Activated naive CD8-positive, alpha-beta T cell treated with anti-CD3 and anti-CD28 coated beads, Interleukin-2, amount 10 ng/mL, durations not matched to agents 7 days and 5 days (primary cell): Measurements from ENCODE around the gene AKAP8. TPM values are rescaled to one million over a fixed set of nuclear protein-coding genes. Genes with fewer than 3 reads are reported as not detected.
"Not testable (repeated sequence)": the region's sequence is repeated elsewhere in the genome, so short reads cannot be mapped to it uniquely, and the experiment has no call there.

Source experiments
- ATAC-seq: fragments of 150-1000 bp; cut with Tn5 transposase; one replicate; pipeline ENCODE4 v1.10.0; 2021; ENCODE audit warnings: low read depth, moderate library complexity
- POLR2A ChIA-PET: fragments of 350-600 bp; sonication (Branson Sonifier 250); formaldehyde crosslinking; loops from one replicate; lab custom pipeline; 2021; ENCODE audit warnings: antibody characterized with exemption; lab: Charles Lee
- DNase-seq: peaks from one replicate; pipeline ENCODE4 v3.0.0; 2021
- H3K27ac Mint-ChIP-seq: one replicate; pipeline ENCODE4 v1.8.0; 2022; ENCODE audit warnings: mild to moderate bottlenecking, mixed read lengths
- H3K27me3 Mint-ChIP-seq: one replicate; pipeline ENCODE4 v1.8.0; 2022; ENCODE audit warnings: mild to moderate bottlenecking, moderate library complexity, mixed read lengths
- H3K36me3 Mint-ChIP-seq: one replicate; pipeline ENCODE4 v1.8.0; 2021; ENCODE audit warnings: mild to moderate bottlenecking, mixed read lengths
- H3K4me1 Mint-ChIP-seq: one replicate; pipeline ENCODE4 v1.8.0; 2021; ENCODE audit warnings: mixed read lengths
- H3K4me3 Mint-ChIP-seq: one replicate; pipeline ENCODE4 v1.8.0; 2022; ENCODE audit warnings: mild to moderate bottlenecking, moderate library complexity, mixed read lengths
- H3K9me3 Mint-ChIP-seq: one replicate; pipeline ENCODE4 v1.8.0; 2021; ENCODE audit warnings: mixed read lengths
- total RNA-seq, 2 experiments: library from RNA; stranded (reverse); gene quantifications; one replicate each; pipeline ENCODE4 v1.2.3, GENCODE V29; 2021

AKAP8 gene
- total RNA-seq, 2 experiments from 2014 or later: 57.4 to 59.1 TPM

DNA sequence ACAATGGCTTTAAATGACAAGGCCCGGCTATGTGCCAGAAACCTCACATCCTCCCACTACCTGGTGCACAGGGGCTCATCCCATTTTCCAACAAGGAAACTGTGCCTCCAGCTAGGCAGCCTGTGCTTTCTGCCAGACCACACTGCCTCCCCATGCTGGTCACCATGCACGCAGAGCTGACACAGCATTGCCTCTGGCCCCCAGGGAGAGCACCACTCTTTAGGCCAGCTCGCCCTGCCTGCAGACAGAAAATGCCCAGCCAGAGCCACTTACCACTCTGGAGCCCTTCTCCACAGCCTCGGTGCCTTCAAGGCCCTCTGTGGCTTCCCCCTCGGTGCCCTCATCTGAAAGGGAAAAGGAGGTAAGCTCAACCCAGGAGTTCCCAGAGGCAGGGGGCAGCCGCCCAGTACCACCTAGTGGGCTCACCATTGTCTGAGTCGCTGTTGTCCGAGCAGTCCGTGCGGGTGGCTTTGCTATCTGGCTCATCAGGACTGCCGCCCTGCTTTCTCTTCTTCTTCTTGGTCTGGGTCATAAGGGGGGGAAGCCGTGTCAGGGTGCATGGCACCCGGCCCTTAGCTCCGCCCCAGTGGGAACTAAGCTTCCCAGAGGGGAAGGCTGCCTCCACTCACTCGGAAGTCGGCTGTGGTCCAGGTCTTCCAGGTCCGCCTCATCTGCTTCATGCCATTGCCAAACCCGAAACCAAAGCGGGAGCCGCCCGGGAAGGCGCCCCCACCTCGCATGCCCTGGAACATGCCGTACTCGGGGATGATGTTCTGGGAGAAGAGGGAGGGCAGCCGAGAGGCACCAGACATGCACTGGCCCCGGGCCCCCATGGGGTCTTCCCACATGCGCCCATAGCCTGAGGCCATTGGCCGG is 21.2 kb upstream of the AKAP8 start:
- Mint-ChIP-seq H3K9me3 (no peaks in the 10 kb centered on the region), H3K4me3 (no peak overlapping the region), H3K36me3 (peaks cover 15% of the 10 kb centered on the region), H3K4me1 (peaks cover 7% of the 10 kb centered on the region), H3K27ac (no peak overlapping the region), H3K27me3 (no peaks in the 10 kb centered on the region)
- no peak for DNase-seq
- POLR2A ChIA-PET: no interaction called here
- no peak for ATAC-seq

DNA sequence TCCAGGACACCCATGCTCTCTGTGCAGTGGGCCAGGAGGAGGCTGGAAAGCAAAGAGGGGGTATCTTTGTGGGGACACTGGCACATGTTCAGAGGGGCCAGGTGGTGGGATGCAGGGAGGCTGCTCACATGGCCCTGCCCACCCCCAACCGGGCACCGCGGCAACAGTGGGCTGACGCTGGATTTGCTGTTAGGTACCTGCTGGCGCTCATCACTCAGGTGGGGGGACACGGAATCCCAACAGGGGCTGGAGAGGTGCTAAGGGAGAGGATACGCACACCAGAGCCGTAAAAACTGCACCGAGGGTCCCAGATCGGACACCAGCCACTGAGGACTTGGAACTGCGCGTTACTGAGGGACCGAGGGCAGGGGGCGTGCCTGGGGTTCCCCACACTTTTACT is 20.0 kb upstream of the AKAP8 start:
- no peak for ATAC-seq
- Mint-ChIP-seq H3K4me3 (no peak overlapping the region), H3K27ac (no peak overlapping the region), H3K4me1 (peaks cover 2% of the 10 kb centered on the region), H3K9me3 (no peaks in the 10 kb centered on the region), H3K36me3 (peaks cover 15% of the 10 kb centered on the region), H3K27me3 (no peaks in the 10 kb centered on the region)
- POLR2A ChIA-PET: interaction anchor here (0.7 kb wide), 1 partner anchor 152 kb away, joined by 3 read pairs; no protein-coding TSS in a partner anchor
- no peak for DNase-seq

DNA sequence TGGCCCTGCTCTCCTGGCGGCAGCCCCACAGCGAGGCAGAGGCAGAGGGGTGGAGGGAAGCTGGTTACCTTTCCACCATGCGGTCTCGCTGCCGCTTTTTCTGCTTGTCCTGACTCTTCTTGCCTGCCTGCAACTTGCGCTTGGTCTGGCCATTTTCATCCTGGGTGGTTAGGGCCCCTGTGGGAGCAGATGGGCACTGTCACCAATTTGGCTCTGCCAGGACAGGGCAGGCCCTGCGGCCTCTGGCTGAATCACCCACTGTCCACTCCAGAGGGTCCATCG is 19.6 kb upstream of the AKAP8 start:
- Mint-ChIP-seq H3K27ac (no peak overlapping the region), H3K27me3 (no peaks in the 10 kb centered on the region), H3K4me1 (no peaks in the 10 kb centered on the region), H3K36me3 (peaks cover 15% of the 10 kb centered on the region), H3K4me3 (no peak overlapping the region), H3K9me3 (no peaks in the 10 kb centered on the region)
- POLR2A ChIA-PET: no interaction called here
- no peak for ATAC-seq
- DNase-seq: no peak

DNA sequence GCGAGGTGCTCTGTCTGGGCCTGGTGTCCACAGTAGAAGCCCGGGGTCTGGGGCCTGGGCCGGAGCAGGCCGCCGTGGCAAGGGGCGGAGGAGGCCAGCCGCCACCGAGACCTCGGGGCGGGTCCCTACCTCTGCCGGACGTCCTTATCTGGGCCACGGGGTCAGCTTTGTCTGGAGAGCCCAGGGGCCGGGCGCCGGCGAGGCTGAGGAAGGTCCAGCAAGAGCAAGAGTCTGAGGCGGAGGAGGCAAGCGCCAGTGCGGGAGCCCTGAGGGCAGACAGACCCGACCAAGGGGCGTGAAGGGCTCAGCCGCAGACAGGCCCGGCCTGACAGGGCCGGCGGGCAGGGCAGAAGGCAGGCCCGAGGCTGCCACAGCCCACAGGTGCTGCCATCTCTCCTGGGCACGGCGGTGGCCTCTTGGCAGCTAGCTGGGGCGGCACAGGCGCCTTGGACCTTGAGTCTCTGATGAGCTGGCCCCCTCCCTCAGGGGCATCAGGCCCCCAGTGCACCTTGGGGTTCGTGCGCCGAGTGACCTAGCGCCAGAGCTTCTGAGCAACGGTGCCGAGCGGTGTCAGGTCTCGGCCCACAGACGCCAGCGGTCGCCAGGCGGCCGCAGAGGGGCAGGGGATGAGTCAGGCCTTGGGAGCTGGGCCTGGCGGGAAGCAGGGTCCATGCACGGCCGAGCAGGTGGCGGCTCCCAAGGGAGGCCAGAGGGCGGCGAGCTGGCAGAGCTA is 19.1 kb upstream of the AKAP8 start:
- peaks cover 19% of the 10 kb centered on the region for H3K36me3 Mint-ChIP-seq
- DNase-seq (no peak), ATAC-seq (no peak)
- no peaks in the 10 kb centered on the region for H3K4me1 Mint-ChIP-seq
- H3K9me3 Mint-ChIP-seq: no peaks in the 10 kb centered on the region
- H3K4me3 Mint-ChIP-seq: no peak overlapping the region
- POLR2A ChIA-PET: interaction anchor here (0.6 kb wide), 1 partner anchor 100 kb away, joined by 4 read pairs; no protein-coding TSS in a partner anchor
- no peaks in the 10 kb centered on the region for H3K27me3 Mint-ChIP-seq
- no peak overlapping the region for H3K27ac Mint-ChIP-seq

DNA sequence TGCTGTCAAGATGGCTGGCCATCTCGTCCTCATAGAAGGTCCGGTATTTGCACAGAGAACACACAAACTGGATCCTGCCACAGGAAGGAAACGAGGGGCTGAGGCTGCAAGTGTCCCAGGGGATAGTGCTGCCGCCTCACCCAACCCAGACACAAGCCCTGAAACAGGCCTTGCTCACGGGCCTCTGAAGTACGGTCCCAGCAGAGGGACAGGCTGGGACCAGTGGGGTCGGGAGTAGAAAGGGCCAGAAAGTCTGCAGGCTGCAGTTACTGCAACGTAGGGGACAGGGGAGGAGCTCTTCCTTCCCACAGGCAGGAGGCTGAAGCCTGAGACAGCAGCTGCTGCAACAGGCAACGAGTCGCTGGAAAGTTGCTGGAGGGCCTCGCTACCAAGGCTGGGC is 18.2 kb upstream of the AKAP8 start:
- no peak for ATAC-seq
- H3K4me1 Mint-ChIP-seq: no peaks in the 10 kb centered on the region
- DNase-seq: no peak
- no peak overlapping the region for H3K4me3 Mint-ChIP-seq
- peaks cover 28% of the 10 kb centered on the region for H3K36me3 Mint-ChIP-seq
- no peaks in the 10 kb centered on the region for H3K9me3 Mint-ChIP-seq
- POLR2A ChIA-PET: no interaction called here
- no peak overlapping the region for H3K27ac Mint-ChIP-seq
- no peaks in the 10 kb centered on the region for H3K27me3 Mint-ChIP-seq

DNA sequence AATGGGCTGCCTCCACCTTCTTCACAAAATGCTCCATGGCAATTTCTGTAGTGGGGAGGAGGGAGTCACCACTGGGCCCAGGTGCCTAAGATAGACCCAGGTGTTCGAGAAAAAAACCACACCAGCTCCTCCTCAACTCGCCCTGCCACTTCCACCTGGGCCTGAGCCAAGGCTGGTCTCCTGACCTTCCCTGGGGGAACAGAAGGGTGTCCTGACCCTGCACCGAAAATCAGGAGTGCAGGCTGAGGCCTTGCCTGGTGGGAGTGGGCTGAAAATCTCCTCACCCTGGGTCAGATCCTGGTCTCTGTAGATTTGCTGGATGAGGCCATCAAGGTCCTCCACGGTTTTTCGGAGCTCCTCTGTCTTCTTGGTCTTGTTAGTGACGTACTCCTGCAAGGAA is 17.6 kb upstream of the AKAP8 start:
- peaks cover 28% of the 10 kb centered on the region for H3K36me3 Mint-ChIP-seq
- H3K4me3 Mint-ChIP-seq: no peak overlapping the region
- H3K27ac Mint-ChIP-seq: no peak overlapping the region
- no peaks in the 10 kb centered on the region for H3K4me1 Mint-ChIP-seq
- ATAC-seq (no peak), DNase-seq (no peak)
- H3K9me3 Mint-ChIP-seq: no peaks in the 10 kb centered on the region
- POLR2A ChIA-PET: interaction anchor here (0.6 kb wide), 1 partner anchor 148 kb away, joined by 3 read pairs; no protein-coding TSS in a partner anchor
- H3K27me3 Mint-ChIP-seq: no peaks in the 10 kb centered on the region

DNA sequence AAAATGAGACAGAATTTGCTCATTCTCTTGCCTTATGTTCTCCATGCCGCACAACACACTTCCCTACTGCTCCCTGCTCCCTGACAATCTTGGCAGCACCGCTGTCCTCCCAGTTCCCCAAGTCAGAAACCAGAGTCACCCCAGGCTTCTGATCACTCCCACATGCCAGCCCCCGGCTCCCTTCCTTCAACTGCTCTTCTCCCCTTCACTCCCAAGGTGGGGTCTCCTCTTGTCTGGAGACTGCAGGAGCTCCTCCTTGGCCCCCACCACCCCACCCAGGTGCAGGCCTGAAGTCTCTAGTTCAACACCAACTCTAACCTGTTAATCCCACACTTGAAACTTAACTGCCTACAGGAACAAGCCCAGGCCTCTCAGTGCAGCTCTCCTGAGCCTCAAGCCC is 16.8 kb upstream of the AKAP8 start:
- Mint-ChIP-seq H3K36me3 (peaks cover 28% of the 10 kb centered on the region), H3K9me3 (no peaks in the 10 kb centered on the region), H3K4me3 (no peak overlapping the region), H3K27ac (no peak overlapping the region), H3K4me1 (no peaks in the 10 kb centered on the region), H3K27me3 (no peaks in the 10 kb centered on the region)
- no peak for DNase-seq
- POLR2A ChIA-PET: no interaction called here
- no peak for ATAC-seq

DNA sequence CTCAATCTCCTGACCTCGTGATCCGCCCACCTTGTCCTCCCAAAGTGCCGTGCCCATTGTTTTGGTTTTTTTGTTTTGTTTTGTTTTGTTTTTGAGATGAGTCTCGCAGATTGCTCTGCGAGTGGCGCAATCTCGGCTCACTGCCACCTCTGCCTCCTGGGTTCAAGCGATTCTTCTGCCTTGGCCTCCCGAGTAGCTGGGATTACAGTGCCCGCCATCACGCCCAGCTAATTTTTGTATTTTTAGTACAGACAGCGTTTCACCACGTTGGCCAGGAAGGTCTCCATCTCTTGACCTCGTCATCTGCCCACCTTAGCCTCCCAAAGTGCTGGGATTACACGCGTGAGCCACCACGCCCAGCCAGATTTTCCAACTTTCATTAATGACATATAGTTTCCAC is 15.7 kb upstream of the AKAP8 start:
- not testable (repeated sequence) for ATAC-seq, H3K9me3 Mint-ChIP-seq, H3K4me1 Mint-ChIP-seq, H3K27me3 Mint-ChIP-seq, DNase-seq, H3K27ac Mint-ChIP-seq, H3K4me3 Mint-ChIP-seq
- POLR2A ChIA-PET: interaction anchor here (0.6 kb wide), 1 partner anchor 836 kb away, joined by 3 read pairs; no protein-coding TSS in a partner anchor
- peaks cover 34% of the 10 kb centered on the region for H3K36me3 Mint-ChIP-seq

DNA sequence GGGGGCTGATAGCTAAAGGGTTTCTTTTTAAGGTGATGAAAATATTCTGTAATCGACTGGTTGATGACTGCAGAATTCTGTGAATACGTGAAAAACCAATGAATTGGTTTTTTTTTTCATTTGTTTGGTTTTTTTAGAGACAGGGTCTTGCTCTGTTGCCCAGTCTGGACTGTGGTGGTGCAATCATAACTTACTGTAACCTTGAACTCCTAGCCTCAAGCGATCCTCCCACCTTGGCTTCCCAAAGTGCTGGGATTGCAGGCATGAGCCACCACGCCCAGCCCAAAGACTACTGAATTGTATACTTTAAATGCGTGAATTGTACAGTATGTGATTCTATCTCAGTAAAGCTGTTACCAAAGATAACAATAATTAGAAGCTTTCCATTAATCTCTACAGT is 14.8 kb upstream of the AKAP8 start:
- POLR2A ChIA-PET: no interaction called here
- ATAC-seq: no peak
- Mint-ChIP-seq H3K36me3 (peaks cover 34% of the 10 kb centered on the region), H3K27me3 (no peaks in the 10 kb centered on the region), H3K4me3 (no peak overlapping the region), H3K27ac (no peak overlapping the region), H3K4me1 (peaks cover 4% of the 10 kb centered on the region), H3K9me3 (no peaks in the 10 kb centered on the region)
- no peak for DNase-seq

DNA sequence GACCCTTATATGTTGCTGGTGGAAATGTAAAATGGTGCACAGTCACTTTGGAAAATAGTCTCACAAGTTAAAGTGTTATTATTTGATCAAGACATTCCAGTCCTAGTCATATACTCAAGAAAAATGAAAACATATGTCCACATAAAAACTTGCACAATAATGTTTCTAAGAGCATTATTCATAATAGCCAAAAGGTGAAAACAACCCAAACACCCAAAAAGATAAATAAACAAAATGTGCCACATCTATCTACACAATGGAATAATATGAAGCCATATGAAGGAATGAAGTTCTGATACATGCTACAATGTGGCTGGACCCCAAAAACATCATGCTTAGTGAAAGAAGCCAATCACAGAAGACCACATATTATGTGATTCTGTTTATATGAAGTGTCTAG is 14.4 kb upstream of the AKAP8 start:
- Mint-ChIP-seq H3K36me3 (peaks cover 36% of the 10 kb centered on the region), H3K4me3 (no peak overlapping the region), H3K4me1 (peaks cover 4% of the 10 kb centered on the region), H3K27me3 (no peaks in the 10 kb centered on the region), H3K27ac (no peak overlapping the region), H3K9me3 (no peaks in the 10 kb centered on the region)
- POLR2A ChIA-PET: no interaction called here
- ATAC-seq (no peak), DNase-seq (no peak)

DNA sequence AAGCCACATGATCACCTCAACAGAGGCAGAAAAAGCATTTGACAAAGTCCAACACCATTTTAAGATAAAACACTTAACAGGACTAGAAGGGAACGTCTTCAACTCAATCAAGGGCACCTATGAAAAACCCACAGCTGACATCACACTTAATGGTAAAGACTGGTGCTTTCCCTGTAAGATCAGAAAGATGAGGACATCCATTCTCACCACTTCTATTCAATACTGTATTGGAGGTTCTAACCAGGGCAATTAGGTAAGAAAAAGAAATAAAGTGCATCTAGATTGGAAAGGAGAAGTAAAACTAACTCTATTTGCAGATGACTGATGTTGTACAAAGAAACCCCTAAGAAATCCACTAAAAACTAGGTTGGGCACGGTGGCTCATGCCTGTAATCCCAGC is 11.2 kb upstream of the AKAP8 start:
- ATAC-seq: no peak
- peaks cover 4% of the 10 kb centered on the region for H3K4me1 Mint-ChIP-seq
- DNase-seq: no peak
- H3K9me3 Mint-ChIP-seq: no peaks in the 10 kb centered on the region
- H3K4me3 Mint-ChIP-seq: no peak overlapping the region
- POLR2A ChIA-PET: interaction anchor here (0.6 kb wide), 1 partner anchor 15 kb away, joined by 6 read pairs; no protein-coding TSS in a partner anchor
- H3K27me3 Mint-ChIP-seq: no peaks in the 10 kb centered on the region
- H3K36me3 Mint-ChIP-seq: peaks cover 24% of the 10 kb centered on the region
- H3K27ac Mint-ChIP-seq: peak overlapping the region; percentile 12

DNA sequence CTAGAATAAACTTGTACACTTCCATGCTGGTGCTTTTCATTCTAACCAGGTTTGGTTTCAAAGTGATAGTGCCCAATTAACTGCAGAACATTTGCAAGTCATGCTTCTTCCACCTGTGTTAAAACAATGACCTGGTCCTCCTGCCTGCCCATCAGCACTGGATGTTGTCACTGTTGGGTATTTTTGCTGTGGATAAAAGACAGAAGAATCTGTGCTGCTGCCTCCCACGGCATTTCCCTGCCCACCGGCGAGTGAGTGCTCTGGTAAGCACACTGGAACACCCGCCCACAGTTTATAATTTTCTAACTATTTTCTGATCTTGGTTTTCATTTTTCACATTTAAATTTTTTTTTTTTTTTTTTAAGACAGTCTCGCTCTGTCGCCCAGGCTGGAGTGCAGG is 2.3 kb upstream of the AKAP8 start:
- Mint-ChIP-seq H3K27me3 (no peaks in the 10 kb centered on the region), H3K9me3 (no peaks in the 10 kb centered on the region), H3K27ac (no peak overlapping the region), H3K4me1 (peaks cover 17% of the 10 kb centered on the region), H3K4me3 (no peak overlapping the region), H3K36me3 (peaks cover 3% of the 10 kb centered on the region)
- POLR2A ChIA-PET: no interaction called here
- no peak for ATAC-seq
- DNase-seq: no peak

DNA sequence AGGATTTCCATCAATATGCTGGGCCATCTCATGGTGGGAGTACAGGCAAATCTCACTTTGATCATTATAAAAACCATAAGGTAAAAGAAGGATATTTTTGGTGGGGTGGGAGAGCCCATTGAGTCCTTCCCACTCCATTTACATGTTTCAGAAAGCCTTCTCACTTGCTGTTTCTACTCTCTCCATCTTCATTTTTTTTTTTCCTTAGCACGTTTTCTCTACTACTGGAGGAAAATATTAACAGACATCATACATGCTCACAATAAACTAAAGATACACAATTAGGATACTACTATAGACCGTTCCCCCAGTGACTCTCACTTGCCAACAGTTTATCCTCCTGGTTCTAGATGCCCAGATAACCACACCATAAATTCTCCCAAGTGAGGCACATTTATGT is 1.8 kb upstream of the AKAP8 start:
- H3K4me3 Mint-ChIP-seq: peak overlapping the region; percentile 37
- H3K36me3 Mint-ChIP-seq: peaks cover 6% of the 10 kb centered on the region
- no peaks in the 10 kb centered on the region for H3K9me3 Mint-ChIP-seq
- ATAC-seq (no peak), DNase-seq (no peak)
- H3K27ac Mint-ChIP-seq: no peak overlapping the region
- no peaks in the 10 kb centered on the region for H3K27me3 Mint-ChIP-seq
- H3K4me1 Mint-ChIP-seq: peaks cover 21% of the 10 kb centered on the region
- POLR2A ChIA-PET: no interaction called here
